GM12872 (cell line): ENCODE measurements around the gene USP11.

ENCODE experiments used
- CTCF ChIP-seq: IDR thresholded peaks from 3 replicates; pipeline ENCODE4 v1.5.1; 2011; ENCODE audit warnings: low read depth, mild to moderate bottlenecking, low read length, moderate library complexity; ENCODE audit not compliant: insufficient read depth

The USP11 gene

DNA sequence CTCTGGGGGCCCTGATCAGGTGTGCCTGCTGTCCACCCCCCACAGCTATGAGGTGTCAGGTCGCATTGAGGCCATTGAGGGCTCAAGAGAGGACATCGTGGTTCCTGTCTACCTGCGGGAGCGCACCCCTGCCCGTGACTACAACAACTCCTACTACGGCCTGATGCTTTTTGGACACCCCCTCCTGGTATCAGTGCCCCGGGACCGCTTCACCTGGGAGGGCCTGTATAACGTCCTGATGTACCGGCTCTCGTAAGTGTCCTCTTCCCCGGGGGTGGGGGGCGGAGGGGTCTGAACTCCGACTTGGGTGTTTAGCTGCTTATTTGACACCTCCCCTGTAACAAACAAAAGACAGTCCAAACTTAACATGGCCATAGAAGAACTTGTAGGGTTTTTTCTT lies 10.5 kb downstream of the USP11 start:
- TF ChIP-seq CTCF = no peak

DNA sequence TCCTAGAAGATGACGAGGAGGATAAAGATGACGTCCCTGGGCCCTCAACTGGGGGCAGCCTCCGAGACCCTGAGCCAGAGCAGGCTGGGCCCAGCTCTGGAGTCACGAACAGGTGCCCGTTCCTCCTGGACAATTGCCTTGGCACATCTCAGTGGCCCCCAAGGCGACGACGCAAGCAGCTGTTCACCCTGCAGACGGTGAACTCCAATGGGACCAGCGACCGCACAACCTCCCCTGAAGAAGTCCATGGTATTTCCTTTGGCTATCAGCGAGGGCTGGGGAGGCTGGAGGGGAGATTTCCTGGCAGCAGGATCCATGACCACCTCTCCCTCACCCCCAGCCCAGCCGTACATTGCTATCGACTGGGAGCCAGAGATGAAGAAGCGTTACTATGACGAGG lies 11.9 kb downstream of the USP11 start:
- no peak for TF ChIP-seq CTCF

DNA sequence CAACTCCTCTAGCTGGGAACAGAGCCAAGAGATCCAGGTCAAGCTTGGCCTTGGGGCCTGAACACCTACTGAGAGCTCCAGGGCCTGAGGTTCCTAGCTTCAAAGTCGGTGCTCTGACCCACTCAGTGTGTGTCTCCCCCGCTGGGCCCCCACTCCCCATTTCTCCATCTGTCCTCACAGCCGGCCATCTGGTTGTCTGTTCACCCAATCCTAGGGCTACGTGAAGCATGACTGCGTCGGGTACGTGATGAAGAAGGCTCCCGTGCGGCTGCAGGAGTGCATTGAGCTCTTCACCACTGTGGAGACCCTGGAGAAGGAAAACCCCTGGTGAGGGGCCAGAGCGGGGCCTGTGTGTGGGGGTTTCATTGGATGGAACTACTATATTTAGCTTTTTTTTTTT lies 12.3 kb downstream of the USP11 start:
- TF ChIP-seq CTCF = no peak

DNA sequence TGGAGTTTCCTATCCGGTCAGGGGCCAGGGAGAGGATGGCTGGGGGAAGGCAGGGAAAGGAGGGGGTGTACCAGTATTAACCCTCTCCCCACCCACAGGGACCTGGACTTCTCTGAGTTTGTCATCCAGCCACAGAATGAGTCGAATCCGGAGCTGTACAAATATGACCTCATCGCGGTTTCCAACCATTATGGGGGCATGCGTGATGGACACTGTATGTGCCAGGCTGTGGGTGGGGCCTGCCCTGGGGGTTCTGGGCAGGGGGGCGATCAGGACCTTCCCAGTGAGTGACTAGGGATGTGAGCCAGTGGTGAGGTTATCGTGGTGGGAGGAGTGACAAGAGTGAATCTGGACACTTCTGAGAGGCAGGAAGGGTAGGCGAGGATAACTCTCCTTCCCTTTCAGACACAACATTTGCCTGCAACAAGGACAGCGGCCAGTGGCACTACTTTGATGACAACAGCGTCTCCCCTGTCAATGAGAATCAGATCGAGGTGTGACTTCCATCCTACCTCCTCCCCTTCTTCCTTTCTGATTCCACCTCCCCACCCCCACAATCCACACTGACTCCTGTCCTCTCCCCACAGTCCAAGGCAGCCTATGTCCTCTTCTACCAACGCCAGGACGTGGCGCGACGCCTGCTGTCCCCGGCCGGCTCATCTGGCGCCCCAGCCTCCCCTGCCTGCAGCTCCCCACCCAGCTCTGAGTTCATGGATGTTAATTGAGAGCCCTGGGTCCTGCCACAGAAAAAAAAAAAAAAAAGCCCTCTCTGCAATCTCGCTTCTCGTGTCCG lies 14.6 kb downstream of the USP11 start:
- TF ChIP-seq CTCF = no peak

DNA sequence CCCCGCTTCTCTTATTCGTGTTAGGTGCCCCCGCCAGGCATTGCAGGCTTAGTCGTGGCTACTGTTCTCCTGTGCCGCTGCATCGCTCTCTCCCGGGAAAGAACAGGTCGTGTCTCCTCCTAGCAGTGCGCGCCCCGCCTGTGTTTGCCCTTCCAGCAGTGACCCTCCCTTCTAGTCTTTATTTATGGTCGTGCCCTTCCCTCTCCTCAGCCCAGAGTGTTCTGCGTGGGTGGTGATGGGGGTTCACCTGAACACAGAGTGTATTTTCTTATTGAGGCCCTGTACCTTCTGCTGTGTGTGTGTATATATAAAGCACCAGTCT lies 15.2 kb downstream of the USP11 start:
- no peak for TF ChIP-seq CTCF

GRCh38 chrX:47248576-47248975 lies 15.8 kb downstream of the USP11 start:
- TF ChIP-seq CTCF = no peak

- TF ChIP-seq CTCF = no peak
Observed at GRCh38 chrX:47250017-47250347, 17.2 kb downstream of the USP11 start.
